GM20000 (cell line): ENCODE measurements around the gene SORBS1.

Source experiments
- DNase-seq: peaks from one replicate; pipeline ENCODE4 v3.0.0; 2012; ENCODE audit warnings: low spot score
- TF ChIP-seq, protein P1 (sequence below): IDR thresholded peaks from 2 replicates; pipeline ENCODE4 v1.5.1; 2012; ENCODE audit warnings: mild to moderate bottlenecking, control low read depth; ENCODE audit errors: extremely low read depth, missing control alignments

The SORBS1 gene

DNA sequence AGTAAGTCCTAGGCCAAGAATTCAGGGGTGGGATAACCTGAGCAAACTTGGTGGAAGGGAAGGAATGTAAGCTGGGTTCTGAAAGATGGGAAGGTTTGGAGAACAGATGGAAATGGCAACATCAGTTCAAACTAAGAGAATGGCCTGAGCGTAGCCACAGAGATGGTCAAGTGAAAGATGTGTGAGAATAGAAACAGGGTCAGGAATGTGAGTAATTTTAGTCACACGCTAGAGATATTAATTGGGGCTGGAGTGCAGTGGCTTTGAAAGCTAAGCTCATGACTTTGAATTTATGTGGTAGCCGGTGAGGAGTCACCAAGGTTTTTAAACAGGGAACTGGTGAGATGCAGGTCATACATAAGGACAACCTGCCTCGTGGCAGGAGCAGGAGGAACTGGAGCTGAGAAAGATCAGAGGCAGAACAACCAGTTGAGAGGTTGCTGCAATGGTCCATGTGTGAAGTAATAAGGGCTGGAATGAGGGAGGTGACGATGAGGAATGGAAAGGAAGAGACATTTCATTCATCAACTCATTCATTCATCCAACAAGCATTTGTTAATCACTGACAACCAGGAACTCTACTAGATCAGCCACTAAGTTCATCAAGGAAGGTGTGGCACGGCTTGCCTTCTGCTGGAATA, 12.9 kb upstream of the SORBS1 start:
- TF ChIP-seq, protein P1, sequence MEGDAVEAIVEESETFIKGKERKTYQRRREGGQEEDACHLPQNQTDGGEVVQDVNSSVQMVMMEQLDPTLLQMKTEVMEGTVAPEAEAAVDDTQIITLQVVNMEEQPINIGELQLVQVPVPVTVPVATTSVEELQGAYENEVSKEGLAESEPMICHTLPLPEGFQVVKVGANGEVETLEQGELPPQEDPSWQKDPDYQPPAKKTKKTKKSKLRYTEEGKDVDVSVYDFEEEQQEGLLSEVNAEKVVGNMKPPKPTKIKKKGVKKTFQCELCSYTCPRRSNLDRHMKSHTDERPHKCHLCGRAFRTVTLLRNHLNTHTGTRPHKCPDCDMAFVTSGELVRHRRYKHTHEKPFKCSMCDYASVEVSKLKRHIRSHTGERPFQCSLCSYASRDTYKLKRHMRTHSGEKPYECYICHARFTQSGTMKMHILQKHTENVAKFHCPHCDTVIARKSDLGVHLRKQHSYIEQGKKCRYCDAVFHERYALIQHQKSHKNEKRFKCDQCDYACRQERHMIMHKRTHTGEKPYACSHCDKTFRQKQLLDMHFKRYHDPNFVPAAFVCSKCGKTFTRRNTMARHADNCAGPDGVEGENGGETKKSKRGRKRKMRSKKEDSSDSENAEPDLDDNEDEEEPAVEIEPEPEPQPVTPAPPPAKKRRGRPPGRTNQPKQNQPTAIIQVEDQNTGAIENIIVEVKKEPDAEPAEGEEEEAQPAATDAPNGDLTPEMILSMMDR: no peak
- no peak for DNase-seq

DNA sequence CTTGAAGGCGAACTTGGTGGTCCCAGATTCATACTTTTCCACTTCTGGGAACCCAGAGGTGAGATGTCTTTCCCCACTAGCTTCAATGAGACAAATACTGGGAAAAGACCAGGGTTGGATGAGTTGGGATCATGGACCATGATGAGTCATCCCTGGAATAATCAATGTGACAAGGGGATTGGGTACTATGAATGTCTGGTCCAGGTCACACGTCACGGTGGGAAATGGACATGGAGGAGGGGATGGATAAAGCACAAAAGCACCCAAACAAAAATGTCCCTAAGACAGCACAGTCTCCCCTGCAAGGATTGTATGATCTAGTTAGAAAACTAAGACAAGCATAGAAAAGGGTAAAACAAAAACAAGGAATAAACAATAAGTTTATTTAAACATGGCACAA, 12.4 kb upstream of the SORBS1 start:
- TF ChIP-seq, protein P1: no peak
- no peak for DNase-seq

DNA sequence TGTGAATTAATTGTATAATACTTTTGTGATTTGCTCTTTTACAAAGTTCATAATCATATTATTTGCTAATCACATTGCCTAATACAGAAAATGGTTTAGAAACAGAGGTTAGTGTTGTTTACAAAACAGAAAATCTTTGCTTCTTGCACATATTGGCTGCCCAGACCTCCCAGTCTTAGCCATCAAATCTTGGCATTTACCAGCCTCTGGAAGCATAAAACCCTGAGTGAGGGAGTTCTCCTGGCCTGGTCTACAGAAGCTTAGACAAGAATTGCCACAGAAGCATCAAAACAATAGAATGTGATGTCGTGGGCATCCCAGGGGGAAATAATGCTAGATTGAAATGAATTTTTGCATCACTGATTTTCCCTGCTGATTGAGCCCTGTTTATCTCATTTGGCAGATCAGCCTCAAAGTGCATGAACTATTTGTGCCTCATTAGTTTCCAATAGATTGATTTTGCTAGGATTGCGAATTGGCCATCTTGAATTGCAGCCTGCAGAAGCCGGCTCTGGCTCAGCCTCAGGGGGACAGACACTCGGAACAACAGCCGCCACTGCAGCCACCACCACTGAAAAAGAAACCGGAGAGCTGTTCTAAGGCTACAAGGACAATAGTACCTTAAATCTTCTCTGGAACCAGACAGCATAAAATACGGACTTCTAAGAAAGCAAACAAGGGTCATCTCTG, 11.1 kb upstream of the SORBS1 start:
- DNase-seq: no peak
- TF ChIP-seq, protein P1: no peak

DNA sequence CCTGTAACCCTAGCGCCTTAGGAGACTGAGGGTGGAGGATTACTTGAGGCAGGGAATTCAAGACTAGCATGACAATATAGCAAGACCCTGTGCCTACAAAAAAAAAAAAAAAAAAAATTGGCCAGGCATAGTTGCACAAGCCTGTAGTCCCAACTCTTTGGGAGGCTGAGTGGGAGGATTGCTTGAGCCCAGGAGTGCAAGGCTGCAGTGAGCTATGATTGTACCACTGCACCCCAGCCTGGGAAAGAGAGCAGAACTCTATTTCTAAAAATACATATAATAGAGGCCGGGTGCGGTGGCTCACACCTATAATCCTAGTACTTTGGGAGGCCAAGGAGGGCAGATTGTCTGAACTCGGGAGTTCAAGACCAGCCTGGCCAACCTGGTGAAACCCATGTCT, 10.2 kb upstream of the SORBS1 start:
- TF ChIP-seq, protein P1: no peak
- no peak for DNase-seq

DNA sequence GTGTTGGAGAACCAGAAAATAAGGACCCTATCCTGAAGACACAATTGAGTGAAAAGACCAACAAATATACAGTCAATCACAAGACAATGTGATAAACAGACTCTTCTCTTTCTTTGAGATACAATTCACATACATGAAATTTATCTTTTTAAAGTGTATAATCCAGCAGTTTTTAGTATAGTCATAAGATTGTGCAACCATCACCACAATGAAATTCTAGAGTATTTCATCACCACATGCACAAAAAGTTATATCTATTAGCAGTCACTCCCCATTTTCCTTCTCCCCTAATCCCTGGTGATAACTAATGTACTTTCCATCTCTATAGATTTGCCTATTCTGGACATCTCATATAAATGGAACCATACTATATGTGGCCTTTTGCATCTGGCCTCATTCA, 8.2 kb upstream of the SORBS1 start:
- TF ChIP-seq, protein P1: no peak
- no peak for DNase-seq

DNA sequence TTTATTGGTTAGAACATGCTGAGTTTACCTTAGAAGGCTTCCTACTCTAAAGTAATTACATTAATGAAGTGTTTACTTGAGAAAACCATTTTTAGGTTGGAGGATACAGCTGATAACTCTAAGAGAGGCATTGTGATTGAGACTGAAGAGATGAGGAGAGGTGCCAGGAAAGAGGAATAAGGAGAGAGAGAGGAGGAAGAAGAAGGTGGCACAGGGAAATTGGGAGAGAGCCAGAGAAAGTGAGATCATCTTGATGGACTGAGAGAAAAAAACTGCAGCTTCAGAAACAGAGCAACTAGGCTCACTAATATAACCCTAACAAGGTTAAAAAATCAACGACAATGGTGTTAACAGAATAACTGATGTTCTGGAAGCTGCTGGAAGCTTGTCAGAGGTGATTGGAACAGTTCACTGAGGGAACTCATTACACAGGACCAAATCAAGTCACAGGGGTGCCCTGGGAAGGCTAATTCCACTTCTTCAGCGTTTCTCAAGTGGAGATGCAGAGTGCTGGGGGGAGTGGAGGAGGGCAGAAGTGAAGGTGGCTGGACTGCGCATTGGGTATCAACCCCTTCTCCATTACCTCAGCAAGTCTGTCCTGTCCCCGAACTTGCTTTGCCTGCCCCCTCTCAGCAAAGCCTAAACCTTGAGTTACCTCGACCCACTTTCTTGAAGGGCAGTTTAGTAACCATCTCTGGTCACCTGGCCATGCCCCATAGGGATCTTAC, 6.9 kb upstream of the SORBS1 start:
- DNase-seq: no peak

More for the DNA sequence above, 6.9 kb upstream of the SORBS1 start:
- TF ChIP-seq, protein P1: no peak
